ENCODE data around the gene TIPIN. TPM values are rescaled to one million over a fixed set of nuclear protein-coding genes. Genes with fewer than 3 reads are reported as not detected.
"Not testable (repeated sequence)": the region's sequence is repeated elsewhere in the genome, so short reads cannot be mapped to it uniquely, and the experiment has no call there.

TIPIN gene
- total RNA-seq, 2 experiments from 2014 or later, result 3.7 to 3.9 TPM

DNA sequence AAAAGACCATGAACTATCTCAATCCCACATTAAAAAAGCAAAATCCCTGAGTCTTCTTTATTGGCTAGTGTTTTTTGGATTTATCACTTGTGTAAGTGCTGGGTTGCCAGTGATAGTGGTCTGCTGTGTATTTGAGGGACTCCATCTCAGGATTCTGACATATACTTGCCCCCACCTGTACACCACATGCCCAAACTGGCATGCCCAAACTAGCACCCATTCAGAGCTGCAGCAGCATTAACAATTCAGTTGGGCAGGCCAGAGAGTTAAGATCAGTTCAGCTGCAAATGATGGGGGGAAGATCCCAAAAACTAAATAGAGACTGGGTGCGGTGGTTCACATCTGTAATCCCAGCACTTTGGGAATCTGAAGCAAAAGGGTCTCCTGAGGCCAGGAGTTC, 6.3 kb upstream of the TIPIN start:
- no peak overlapping the region for H3K4me3 ChIP-seq (ENCODE audit: low read length)
- no peak for ATAC-seq (ENCODE audit: poor library complexity)
- Mint-ChIP-seq H3K27me3 (no peaks in the 10 kb centered on the region), H3K9me3 (no peaks in the 10 kb centered on the region), H3K36me3 (ENCODE audit: low read depth) (no peaks in the 10 kb centered on the region), H3K27ac (no peak overlapping the region), H3K4me3 (no peak overlapping the region), H3K4me1 (ENCODE audit: low read depth) (no peaks in the 10 kb centered on the region)
- TF ChIP-seq, protein P1, sequence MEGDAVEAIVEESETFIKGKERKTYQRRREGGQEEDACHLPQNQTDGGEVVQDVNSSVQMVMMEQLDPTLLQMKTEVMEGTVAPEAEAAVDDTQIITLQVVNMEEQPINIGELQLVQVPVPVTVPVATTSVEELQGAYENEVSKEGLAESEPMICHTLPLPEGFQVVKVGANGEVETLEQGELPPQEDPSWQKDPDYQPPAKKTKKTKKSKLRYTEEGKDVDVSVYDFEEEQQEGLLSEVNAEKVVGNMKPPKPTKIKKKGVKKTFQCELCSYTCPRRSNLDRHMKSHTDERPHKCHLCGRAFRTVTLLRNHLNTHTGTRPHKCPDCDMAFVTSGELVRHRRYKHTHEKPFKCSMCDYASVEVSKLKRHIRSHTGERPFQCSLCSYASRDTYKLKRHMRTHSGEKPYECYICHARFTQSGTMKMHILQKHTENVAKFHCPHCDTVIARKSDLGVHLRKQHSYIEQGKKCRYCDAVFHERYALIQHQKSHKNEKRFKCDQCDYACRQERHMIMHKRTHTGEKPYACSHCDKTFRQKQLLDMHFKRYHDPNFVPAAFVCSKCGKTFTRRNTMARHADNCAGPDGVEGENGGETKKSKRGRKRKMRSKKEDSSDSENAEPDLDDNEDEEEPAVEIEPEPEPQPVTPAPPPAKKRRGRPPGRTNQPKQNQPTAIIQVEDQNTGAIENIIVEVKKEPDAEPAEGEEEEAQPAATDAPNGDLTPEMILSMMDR (IDR thresholded peaks at IDR 0.05), result no peak
- no peak for DNase-seq
- ChIA-PET CTCF (no interaction called here), POLR2A (no interaction called here)
- no peak overlapping the region for H3K27ac ChIP-seq (ENCODE audit: low read depth in 1 of 2, low read length in 2 of 2)
- no peaks in the 10 kb centered on the region for H3K4me1 ChIP-seq (ENCODE audit: insufficient read depth, low read length)
- no peaks in the 10 kb centered on the region for H3K27me3 ChIP-seq (ENCODE audit: control insufficient read depth in 1 of 2, insufficient read depth in 2 of 2, low read length in 2 of 2)
- no peaks in the 10 kb centered on the region for H3K36me3 ChIP-seq (ENCODE audit: insufficient read depth, low read length)
- intact Hi-C loops (cut with DNase I, micrococcal nuclease), result no loop called here
- H3K9me3 ChIP-seq (ENCODE audit: control insufficient read depth in 1 of 2, insufficient read depth in 1 of 2, low read length in 2 of 2), result no peaks in the 10 kb centered on the region

DNA sequence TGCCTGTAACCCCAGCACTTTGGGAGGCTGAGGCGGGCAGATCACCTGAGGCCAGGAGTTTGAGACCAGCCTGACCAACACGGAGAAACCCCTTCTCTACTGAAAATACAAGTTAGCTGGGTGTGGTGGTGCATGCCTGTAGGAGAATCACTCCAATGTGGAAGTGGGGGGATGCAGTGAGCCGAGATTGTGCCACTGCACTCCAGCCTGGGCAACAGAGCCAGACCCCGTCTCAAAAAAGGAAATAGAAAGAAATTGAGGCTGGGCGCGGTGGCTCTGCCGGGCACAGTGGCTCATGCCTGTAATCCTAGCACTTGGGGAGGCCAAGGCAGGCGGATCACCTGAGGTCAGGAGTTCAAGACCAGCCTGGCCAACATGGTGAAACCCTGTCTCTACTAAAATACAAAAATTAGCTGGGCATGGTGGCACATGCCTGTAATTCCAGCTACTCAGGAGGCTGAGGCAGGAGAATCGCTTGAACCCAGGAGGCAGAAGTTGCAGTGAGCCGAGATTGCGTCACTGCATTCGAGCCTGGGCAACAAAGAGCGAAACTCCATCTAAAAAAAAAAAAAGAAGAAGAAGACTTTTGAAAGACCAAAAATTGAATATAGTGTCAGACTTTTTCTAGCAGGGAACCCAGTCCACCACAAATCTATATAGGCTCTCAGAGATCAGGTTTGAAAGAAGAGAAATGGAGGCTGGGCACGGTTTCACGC, 5.4 kb upstream of the TIPIN start:
- H3K27ac Mint-ChIP-seq; CTCF ChIA-PET; H3K9me3 Mint-ChIP-seq; ATAC-seq (ENCODE audit: poor library complexity); DNase-seq; H3K4me3 ChIP-seq (ENCODE audit: low read length); H3K27ac ChIP-seq (ENCODE audit: low read depth in 1 of 2, low read length in 2 of 2); H3K27me3 Mint-ChIP-seq; H3K36me3 ChIP-seq (ENCODE audit: insufficient read depth, low read length); H3K4me1 ChIP-seq (ENCODE audit: insufficient read depth, low read length); H3K9me3 ChIP-seq (ENCODE audit: control insufficient read depth in 1 of 2, insufficient read depth in 1 of 2, low read length in 2 of 2); intact Hi-C loops (cut with DNase I, micrococcal nuclease); H3K4me3 Mint-ChIP-seq; H3K36me3 Mint-ChIP-seq (ENCODE audit: low read depth); H3K4me1 Mint-ChIP-seq (ENCODE audit: low read depth); H3K27me3 ChIP-seq (ENCODE audit: control insufficient read depth in 1 of 2, insufficient read depth in 2 of 2, low read length in 2 of 2); POLR2A ChIA-PET: not testable (repeated sequence)

DNA sequence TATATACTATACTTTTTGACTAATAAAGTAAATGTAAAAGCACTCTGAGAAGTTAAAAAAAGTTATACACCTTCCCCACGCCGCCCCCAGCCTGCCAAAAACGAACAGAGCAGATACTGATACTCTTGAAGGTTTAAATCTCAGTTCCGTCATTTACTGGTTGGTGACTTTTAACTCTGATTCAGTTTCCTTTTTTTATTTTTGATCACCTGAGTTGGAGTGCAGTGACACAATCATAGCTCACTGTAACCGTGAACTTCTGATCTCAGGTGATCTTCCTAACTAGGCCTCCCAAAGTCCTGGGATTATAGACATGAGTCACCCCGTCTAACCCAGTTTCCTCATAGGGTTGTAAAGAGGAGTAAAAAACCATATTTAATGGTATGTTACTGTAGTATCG, 3.3 kb upstream of the TIPIN start:
- Mint-ChIP-seq H3K27ac (no peak overlapping the region), H3K27me3 (no peaks in the 10 kb centered on the region), H3K9me3 (no peaks in the 10 kb centered on the region), H3K4me3 (peak overlapping the region; percentile 30), H3K4me1 (ENCODE audit: low read depth) (peaks cover 15% of the 10 kb centered on the region), H3K36me3 (ENCODE audit: low read depth) (peaks cover 3% of the 10 kb centered on the region)
- Histone ChIP-seq H3K27ac (ENCODE audit: low read depth in 1 of 2, low read length in 2 of 2) (no peak overlapping the region), H3K4me1 (ENCODE audit: insufficient read depth, low read length) (peaks cover 20% of the 10 kb centered on the region), H3K4me3 (ENCODE audit: low read length) (no peak overlapping the region), H3K27me3 (ENCODE audit: control insufficient read depth in 1 of 2, insufficient read depth in 2 of 2, low read length in 2 of 2) (no peaks in the 10 kb centered on the region), H3K9me3 (ENCODE audit: control insufficient read depth in 1 of 2, insufficient read depth in 1 of 2, low read length in 2 of 2) (no peaks in the 10 kb centered on the region), H3K36me3 (ENCODE audit: insufficient read depth, low read length) (no peaks in the 10 kb centered on the region)
- POLR2A ChIA-PET, result no interaction called here
- CTCF ChIA-PET, result no interaction called here
- TF ChIP-seq, protein P1 (IDR thresholded peaks at IDR 0.05), result no peak
- ATAC-seq (ENCODE audit: poor library complexity) (no peak), DNase-seq (no peak)
- intact Hi-C loops (cut with DNase I, micrococcal nuclease), result loop anchor here in 1 of 2 experiments (5.0 kb wide), 2 partner anchors 43 to 67 kb away; partner anchors contain the start of gene DIS3L

DNA sequence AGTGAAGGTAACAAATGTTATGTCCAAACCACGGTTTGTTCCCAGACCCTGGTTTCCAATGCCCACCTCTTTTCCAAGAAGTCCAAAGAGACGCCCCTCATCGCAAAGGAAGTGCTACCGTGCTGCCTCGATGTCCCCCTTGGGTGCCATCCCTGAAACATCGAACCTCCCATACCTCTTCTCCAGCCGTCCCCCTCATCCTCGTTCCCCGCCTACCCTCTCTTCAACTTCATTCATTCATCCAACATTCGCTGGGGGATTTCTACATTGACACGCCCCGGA, 467 bp downstream of the TIPIN start:
- Histone ChIP-seq H3K27me3 (ENCODE audit: control insufficient read depth in 1 of 2, insufficient read depth in 2 of 2, low read length in 2 of 2) (no peaks in the 10 kb centered on the region), H3K4me3 (ENCODE audit: low read length) (peak overlapping the region; percentile 74), H3K9me3 (ENCODE audit: control insufficient read depth in 1 of 2, insufficient read depth in 1 of 2, low read length in 2 of 2) (no peaks in the 10 kb centered on the region), H3K27ac (ENCODE audit: low read depth in 1 of 2, low read length in 2 of 2) (peak overlapping the region; percentile 24 to 53), H3K4me1 (ENCODE audit: insufficient read depth, low read length) (peaks cover 20% of the 10 kb centered on the region), H3K36me3 (ENCODE audit: insufficient read depth, low read length) (peaks cover 11% of the 10 kb centered on the region)
- Mint-ChIP-seq H3K4me3 (peak overlapping the region; percentile 89), H3K27ac (peak overlapping the region; percentile 81), H3K27me3 (no peaks in the 10 kb centered on the region), H3K9me3 (no peaks in the 10 kb centered on the region), H3K36me3 (ENCODE audit: low read depth) (peaks cover 22% of the 10 kb centered on the region), H3K4me1 (ENCODE audit: low read depth) (peaks cover 23% of the 10 kb centered on the region)
- DNase-seq, result no peak
- intact Hi-C loops (cut with DNase I, micrococcal nuclease), result loop anchor here (1.0 to 5.0 kb wide), 7 partner anchors 30 to 347 kb away; partner anchors contain the start of genes MAP2K1 (in 2 of the 2), DIS3L (in 1 of the 2), RPL4 (in 1 of the 2) and SMAD6 (in 1 of the 2)
- ChIA-PET CTCF (interaction anchor here (2.2 to 3.0 kb wide), 2 partner anchors 31 to 142 kb away, joined by 7 to 15 read pairs; partner anchors contain the start of genes MAP2K1 and SNAPC5), POLR2A (interaction anchor here (1.0 to 3.4 kb wide), 5 partner anchors 31 to 149 kb away, joined by 3 to 19 read pairs (median 5); partner anchors contain the start of genes MAP2K1, SNAPC5 and ZWILCH)
- TF ChIP-seq, protein P1 (IDR thresholded peaks at IDR 0.05), result no peak
- no peak for ATAC-seq (ENCODE audit: poor library complexity)

- peaks cover 39% of the 10 kb centered on the region for H3K36me3 Mint-ChIP-seq (ENCODE audit: low read depth)
- CTCF ChIA-PET, H3K27me3 Mint-ChIP-seq: not testable (repeated sequence)
Observed at GRCh38 chr15:66348530-66348929, 8.0 kb downstream of the TIPIN start.

More at GRCh38 chr15:66348530-66348929, 8.0 kb downstream of the TIPIN start:
- H3K27me3 ChIP-seq (ENCODE audit: control insufficient read depth in 1 of 2, insufficient read depth in 2 of 2, low read length in 2 of 2); ATAC-seq (ENCODE audit: poor library complexity); H3K27ac Mint-ChIP-seq; H3K9me3 ChIP-seq (ENCODE audit: control insufficient read depth in 1 of 2, insufficient read depth in 1 of 2, low read length in 2 of 2); H3K4me3 Mint-ChIP-seq; H3K27ac ChIP-seq (ENCODE audit: low read depth in 1 of 2, low read length in 2 of 2); H3K4me1 ChIP-seq (ENCODE audit: insufficient read depth, low read length); H3K9me3 Mint-ChIP-seq; DNase-seq; H3K4me3 ChIP-seq (ENCODE audit: low read length); H3K4me1 Mint-ChIP-seq (ENCODE audit: low read depth); POLR2A ChIA-PET; intact Hi-C loops (cut with DNase I, micrococcal nuclease): not testable (repeated sequence)
- H3K36me3 ChIP-seq (ENCODE audit: insufficient read depth, low read length), result peaks cover 30% of the 10 kb centered on the region

Data from CD4-positive, alpha-beta T cell (primary cell).